Endothelial cell of hepatic sinusoid (primary cell): ENCODE data around the gene PNKD.

Experiments
- in situ Hi-C: cut with HindIII; loops from 2 replicates; pipeline ENCODE4 v1.10.0; 2017; ENCODE audit warnings: low sequenced_read_pairs

Gene PNKD

DNA sequence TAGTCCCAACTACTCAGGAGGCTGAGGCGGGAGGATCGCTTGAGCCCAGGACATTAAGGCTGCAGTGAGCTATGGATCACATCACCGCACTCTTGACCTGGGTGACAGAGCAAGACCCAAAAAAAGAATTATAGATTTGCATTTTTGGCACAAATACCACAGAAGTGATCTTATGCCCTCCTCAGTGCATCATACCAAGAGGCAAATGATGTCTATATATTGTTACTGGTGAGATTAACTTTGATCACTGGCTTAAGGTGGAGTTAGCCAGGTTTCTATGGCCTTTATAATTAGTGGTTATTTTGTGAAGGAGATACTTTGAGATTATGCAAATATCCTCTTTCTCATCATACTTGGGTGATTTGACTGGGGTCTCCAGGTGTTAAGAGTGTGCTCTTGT lies 64.2 kb downstream of the PNKD start:
- in situ Hi-C loops = no loop called here

DNA sequence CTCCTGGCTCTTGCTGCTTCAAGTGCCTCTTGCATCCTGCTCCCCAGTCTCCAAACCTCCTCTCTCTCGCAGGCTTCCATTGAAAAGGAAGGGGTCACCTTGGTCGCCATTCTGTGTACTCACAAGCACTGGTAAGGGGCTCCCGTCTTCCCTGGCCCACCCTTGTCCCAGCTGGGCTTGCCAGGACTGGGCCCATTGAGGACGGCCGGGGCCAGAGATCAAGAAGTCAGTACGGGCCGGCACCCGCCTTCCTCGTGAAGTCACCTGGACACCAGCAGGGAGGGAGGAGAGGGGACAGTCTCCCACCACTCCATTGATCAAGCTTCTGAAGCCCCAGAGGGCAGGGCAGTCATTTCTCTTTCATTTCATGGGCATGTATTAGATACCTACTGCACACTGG lies 70.3 kb downstream of the PNKD start:
- in situ Hi-C loops = no loop called here

DNA sequence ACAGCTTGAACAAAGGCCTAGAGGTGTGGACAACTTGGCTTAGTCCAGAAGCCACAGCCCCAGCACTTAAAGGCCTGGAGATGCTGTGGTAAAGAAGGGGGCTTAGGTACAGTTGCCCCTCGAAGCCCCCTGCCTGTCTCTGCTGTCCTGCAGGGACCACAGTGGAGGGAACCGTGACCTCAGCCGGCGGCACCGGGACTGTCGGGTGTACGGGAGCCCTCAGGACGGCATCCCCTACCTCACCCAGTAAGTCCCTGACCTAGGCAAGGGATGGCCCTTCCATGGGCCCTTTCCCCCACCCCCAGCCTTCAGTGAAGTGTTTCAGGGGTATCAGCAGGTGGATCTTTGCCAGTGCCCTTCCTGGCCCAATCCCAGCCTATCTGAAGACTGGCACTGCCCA lies 71.1 kb downstream of the PNKD start:
- in situ Hi-C loops = no loop called here

DNA sequence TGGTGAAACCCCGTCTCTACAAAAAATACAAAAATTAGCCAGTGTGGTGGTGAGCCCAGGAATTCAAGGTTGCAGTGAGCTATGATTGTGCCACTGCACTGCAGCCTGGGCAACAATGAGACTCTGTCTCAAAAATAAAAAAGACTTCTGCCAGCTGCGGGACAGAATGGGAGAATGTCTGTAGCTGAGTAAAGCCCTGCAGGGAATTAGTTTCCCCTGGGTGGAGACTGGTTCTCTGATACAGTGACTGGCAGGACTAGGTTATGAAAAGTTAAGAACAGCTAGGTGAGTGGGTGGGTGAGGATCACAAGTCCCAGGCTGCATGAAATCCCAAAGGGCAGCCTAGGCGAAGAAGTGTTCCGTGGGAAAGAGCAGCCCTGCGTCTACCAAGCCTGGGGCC lies 72.5 kb downstream of the PNKD start:
- in situ Hi-C loops = no loop called here

DNA sequence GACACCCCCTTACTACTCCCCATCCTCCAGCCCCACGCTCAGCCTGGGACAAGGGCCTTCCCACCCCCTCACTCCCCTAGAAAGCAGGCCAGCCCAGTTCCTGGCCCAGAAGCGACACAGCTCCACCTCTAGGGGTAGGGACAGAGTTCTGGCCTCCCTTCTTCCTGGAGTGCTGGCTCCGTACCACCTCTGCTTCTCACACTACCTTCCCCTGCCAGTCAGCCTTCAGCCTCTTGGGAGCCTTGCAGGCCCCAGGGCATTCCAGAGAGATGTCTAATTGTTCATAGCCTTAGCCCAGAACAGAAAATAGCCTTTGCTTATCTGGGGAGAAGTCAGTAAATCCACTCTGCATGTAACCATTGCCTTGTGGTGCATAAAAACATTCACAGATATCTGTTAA lies 73.3 kb downstream of the PNKD start:
- in situ Hi-C loops = no loop called here

DNA sequence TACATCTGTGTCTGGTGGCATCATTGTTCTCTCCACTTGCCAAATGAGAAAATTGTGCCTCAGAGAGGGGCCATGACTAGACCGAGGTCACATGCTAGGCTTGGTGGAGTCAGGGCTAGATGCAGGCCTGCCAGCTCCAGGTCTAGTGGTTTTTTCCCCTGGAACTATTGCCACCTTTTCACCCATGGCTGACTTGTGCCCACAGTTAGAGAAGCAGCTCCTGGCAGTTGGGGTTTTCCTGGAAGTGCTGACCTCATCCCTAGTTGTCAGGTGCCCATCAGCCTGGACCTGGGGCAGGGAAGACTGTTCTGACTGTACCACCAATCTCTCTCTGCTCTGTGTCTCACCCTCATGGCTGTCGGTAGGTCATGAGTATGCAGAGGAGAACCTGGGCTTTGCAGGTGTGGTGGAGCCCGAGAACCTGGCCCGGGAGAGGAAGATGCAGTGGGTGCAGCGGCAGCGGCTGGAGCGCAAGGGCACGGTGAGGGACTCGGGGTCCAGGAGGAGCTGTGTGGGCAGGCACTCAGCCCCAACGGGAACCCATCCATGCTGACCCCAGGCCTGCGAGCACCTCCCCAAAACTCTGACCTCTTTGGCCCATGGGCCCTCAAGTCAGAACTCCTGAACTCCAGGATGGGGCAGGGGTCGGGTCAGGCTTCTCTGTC lies 73.9 kb downstream of the PNKD start:
- in situ Hi-C loops = no loop called here

DNA sequence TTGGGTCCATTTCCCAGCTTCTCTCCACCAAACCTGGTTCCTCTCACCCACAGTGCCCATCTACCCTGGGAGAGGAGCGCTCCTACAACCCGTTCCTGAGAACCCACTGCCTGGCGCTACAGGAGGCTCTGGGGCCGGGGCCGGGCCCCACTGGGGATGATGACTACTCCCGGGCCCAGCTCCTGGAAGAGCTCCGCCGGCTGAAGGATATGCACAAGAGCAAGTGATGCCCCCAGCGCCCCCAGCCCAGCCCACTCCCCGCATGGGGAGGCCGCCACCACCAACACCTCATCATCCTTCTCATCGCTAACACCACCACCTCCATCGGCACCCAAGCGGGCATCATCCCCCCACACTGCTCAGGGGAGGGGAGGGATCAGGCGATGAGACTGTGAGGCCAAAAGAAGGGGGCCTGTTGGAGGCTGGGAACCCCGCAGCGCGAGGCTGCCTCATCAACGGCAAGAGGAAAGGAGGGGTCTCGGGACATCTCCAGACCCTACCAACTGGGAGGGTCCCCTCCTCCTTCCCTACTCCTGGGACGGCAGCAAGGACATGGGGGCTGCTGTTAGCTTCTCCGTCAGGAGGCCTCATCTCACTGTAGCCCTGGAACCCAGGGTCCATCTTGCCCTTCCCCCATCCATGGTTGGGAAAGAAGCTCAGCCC lies 74.6 kb downstream of the PNKD start:
- in situ Hi-C loops = no loop called here

DNA sequence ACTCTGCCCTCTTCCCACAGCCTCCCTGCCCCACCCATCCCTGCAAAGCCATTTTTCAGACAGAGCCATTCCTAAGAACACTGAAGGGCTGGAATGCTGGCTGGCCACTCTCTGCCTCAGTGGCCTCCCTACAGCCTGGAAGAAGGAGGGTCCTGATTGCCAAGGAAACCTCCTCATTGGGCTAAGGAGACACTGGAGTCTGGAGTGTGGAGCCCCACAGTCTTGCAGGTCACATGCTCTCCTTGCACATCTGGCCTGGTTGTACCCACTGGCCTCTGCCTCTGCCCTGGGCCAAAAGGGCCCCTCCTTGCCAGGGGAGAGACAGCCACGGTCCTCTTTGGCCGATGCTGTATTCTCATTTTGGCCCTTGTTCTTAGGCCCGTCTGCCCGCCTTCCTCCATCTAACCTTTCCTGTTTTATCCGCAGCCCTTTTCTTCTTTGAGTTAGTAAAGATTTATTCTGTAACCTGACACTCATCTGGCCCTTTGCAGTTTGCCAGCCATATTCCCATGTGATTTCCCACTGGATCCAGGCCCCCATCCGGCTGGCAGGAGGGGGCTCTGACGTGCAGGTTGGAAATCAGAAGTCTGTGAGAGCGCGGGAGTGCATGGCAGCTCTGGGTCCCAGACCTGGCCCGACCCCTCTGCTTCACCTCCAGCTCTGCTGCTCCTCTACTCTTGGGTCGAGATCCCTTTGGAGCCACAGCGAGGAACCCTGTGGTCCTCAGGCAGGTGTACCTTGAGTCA lies 75.3 kb downstream of the PNKD start:
- in situ Hi-C loops = no loop called here

DNA sequence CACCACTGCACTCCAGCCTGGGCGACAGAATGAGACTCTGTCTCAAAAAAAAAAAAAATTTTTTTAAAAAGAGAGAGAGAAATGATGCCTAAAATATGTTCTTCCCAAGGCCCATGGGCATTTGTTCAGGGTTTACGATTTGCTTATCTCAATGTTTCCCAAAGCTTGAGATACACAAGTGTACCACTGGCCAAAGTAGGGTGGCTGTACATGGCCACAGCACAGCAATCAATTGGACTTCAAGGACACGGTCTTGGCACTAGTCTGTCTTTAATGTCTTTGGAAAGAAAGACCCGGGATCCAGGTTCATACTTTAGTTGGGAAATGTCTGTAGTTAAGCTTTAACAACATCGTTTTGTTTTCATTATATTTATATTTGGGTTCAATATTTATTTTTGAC lies 76.9 kb downstream of the PNKD start:
- in situ Hi-C loops = no loop called here

DNA sequence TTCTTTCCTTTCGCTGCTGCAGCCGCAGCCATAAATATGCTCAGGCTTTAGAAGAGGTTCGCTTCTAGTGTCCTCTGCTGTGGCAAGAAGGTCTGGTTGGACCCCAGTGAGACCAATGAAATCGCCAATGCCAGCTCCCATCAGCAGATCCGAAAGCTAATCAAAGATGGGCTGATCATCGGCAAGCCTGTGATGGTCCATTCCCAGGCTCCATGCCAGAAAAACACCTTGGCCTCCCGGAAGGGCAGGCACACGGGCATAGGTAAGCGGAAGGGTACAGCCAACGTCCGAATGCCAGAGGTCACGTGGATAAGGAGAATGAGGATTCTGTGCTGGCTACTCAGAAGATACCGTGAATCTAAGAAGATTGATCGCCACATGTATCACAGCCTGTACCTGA lies 83.7 kb downstream of the PNKD start:
- in situ Hi-C loops = no loop called here

DNA sequence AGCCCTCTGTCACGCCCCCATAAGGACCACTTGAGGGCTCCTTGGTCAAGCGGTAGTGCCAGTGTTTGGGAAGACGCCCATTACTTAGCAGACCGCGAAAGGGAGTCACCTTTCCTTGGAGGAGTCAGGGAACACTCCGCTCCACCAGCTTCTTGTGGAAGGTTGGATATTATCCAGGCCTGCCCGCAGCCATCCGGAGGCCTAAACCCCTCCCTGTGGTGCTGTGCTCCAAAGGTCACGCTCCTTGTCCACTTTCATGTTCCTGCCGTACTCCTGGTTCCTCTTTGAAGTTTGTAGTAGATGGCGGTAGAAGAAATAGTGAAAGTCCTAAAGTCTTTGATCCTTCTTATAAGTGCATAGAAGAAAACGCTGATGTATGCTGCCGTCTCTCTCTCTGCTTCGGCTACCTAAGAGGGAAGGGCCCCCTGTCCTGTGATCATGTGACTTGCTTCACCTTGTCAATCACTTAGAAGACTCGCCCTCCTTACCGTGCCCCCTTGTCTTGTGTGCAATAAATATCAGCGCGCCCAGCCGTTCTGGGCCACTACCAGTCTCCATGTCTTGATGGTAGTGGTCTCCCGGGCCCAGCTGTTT lies 84.6 kb downstream of the PNKD start:
- in situ Hi-C loops = loop anchor here (5.0 kb wide), 1 partner anchor 58 kb away; no protein-coding TSS in a partner anchor

DNA sequence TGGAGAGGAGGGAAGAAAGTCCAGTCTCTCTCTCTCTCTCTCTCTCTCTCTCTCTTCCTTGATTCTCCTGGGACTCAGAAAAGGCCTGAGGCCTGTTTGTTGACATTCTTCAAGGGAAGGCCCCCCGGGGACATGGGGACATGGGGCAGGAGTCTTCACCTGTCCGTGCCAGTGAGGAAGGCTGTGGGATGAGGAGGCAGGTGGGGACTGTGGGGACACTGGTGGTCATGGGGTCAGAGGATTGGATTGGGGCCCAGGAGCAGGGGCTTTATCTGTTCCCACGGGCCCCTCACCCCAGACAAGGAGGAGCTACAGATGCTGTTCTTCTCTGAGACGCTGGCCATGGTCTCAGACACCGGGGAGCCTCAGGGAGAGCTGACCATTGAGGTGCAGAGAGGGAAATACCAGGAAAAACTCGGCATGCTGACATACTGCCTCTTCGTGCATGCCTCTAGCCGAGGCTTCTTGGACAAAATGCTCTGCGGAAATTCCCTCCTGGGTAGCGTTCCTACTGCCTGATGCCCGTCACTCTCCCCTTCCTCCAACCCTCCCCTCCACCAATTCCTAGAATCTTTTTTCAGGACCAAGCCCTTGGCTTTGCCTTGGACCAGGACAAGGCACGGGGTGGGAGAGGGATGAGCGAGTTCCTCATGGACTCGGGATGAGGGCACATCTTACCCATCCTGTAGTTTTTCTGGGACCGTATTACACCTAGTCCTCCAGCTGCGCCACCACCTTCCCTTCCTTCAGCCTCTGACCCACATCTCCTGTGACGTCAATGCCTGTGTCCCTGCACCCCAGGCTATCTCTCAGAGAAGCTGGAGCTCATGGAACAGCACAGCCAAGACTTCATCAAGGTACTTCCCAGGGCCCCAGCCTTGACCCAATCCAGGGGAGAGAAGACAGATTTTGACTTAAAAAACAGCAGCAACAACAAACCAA lies 87.2 kb downstream of the PNKD start:
- in situ Hi-C loops = loop anchor here (5.0 kb wide), 1 partner anchor 60 kb away; no protein-coding TSS in a partner anchor

DNA sequence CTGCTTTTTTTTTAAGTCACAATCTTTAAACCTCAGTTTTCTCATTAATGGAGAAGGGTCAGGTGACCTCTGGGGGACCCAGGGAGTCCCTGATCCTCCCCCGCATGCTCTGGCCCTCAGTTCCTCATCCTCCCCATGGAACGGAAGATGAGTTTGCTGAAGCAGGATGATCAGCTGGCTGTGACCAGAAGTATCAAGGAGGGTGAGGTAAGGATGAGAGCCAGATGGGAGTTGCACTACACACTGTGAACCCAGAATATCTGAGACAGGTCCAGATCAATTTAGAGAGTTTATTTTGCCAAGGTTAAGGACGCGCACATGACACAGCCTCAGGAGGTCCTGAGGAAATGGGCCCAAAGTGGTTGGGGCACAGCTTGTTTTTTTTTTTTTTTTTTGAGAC lies 90.1 kb downstream of the PNKD start:
- in situ Hi-C loops = no loop called here

DNA sequence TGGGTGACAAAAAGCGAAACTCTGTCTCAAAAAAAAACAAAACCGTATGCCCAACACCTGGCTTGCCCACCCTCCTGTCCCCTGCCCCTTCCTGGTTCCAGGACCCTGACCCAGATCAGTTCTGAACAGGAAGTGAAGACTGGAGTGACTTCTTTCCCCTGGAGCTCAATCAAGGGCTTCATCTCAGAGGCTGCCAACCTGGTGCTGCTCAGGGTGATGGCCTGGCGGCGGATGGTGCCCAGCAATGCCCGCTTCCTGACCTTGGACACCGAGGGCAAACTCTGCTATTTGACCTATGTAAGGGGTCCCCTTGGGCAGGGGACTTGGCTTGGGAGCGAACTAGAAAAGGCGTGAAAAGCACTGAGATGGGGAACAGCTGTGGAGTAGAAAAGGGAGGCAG lies 92.3 kb downstream of the PNKD start:
- in situ Hi-C loops = no loop called here

DNA sequence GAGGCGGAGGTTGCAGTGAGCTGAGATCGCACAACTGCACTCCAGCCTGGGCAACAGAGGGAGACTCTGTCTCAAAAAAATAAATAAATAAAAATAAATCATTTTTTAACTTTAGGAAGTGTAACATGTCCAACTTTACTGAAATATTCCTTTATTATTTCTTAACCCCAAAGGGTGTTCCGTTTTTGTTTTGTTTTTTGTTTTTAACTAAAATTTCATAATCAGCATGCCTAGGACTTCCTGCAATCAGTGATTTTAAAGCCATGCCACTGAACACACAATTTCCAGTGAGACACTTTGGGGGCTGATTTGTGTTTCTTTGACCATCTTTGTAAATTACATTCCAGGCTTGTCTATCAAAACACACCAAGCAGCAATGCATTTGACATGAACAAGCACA lies 93.4 kb downstream of the PNKD start:
- in situ Hi-C loops = no loop called here

DNA sequence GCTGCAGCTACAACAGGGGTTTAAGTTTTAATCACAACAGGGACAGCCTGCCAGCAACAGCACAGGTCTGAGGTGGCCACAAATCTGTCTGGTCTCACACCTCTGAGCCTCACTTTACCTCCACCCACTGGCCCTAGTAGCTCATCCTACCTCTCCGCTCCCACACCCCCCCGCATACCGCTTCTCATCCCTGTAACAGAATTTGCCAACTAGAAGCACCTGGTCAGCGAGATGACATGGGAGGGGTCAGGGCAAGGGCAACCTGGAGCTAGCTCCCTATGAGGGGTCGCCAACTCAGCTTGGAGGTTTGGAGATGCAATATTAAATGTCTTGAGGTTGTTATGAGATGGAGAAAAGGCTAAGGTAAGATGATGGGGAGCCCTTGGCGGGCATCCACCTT lies 93.9 kb downstream of the PNKD start:
- in situ Hi-C loops = no loop called here

DNA sequence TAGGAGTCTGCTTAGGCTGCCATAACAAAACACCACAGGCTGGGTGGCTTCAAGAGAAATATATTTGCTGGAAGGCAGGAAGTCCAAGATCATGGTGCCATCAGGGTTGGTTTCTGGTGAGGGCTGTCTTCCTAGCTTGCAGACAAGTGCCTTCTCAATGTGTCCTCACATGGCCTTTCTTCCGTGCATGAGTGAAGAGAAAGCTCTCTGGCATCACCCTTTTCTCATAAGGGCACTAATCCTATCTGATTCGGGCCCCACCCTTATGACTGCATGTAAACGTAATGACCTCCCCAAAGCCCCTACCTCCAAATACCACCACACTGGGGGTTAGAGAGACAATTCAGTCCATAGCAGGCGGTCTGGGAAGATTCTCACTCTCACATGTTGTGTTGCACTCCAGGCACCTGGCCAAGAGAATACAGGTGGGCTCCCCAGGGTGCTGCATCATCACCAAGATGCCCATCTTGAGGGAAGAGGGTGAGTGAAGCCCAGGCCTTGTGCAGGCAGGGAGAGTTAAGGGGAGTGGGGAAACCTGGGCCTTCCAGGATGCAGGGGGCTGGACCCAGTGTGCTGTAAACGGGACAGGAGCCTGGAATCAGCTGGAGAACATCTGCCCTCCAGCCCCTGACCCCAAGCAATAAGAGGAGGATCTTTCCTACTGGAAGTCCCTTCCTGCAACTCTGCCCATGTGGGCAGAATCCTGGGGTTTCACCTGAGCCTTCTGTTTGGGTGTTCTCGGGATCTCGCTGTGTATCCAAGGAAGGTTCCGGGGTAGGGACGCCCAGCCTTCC lies 96.5 kb downstream of the PNKD start:
- in situ Hi-C loops = no loop called here

DNA sequence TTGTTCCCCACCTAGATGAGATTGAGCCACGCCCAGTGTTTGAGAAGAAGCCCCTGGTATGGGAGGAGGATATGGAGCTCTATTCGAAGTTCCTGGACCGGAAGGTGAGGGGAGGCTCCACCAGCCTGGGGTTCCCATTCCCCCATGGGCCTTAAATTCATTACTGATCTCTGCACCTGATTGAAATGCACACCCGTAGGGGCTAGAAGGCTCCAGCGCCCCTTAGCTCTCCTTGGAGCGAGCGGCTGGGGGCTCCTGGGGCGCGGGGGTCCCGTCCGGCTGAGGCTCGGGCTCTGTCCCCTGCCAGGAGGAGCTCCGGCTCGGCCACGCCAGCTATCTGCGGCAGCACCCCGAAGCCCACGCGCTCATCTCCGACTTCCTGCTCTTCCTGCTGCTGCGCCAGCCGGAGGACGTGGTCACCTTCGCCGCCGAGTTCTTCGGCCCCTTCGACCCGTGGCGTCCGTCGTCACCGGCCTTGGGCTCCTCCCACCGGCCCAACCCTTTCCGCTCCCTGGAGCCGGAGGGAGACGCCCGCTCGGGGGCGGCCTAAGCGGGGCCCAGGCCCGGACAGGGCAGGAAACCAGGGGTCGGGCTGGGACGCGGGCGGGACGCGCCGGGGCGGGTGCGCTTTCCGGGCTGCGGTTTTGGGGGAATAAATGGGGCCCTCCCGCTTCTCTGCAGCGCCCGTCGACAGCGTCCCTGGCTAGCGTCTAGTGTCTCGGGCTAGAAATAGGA lies 97.3 kb downstream of the PNKD start:
- in situ Hi-C loops = no loop called here

DNA sequence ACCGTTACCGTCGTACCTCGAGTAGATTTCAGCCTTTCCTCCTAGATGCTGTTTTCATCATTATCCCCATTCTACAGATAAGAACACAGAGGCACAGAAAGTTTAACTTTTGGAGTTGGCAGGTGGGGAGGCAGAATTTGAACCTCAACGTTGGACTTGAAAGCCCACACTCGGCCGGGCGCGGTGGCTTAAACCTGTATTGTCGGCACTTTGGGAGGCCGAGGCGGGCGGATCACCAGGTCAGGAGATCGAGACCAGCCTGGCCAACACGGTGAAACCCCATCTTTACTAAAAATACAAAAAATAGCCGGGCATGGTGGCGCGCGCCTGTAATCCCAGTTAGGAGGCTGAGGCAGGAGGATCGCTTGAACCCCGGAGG lies 97.8 kb downstream of the PNKD start:
- in situ Hi-C loops = no loop called here
